Transverse colon (tissue), 4 donors: ENCODE data around the gene SNED1. TPM values are rescaled to one million over a fixed set of nuclear protein-coding genes. Genes with fewer than 3 reads are reported as not detected.

ENCODE experiments used
- DNase-seq: peaks from one replicate; pipeline ENCODE4 v3.0.0-alpha.2; 2019
- H3K27ac ChIP-seq, 4 donors: fragments of 200-600 bp; sonication (generic); 2 replicates each; pipeline ENCODE4 v1.5.1; 2016 to 2018; ENCODE audit warnings: inconsistent platforms in 4 of 4
- H3K27me3 ChIP-seq: fragments of 200-600 bp; sonication (generic); 2 replicates; pipeline ENCODE4 v1.5.1; 2017; ENCODE audit warnings: inconsistent platforms
- H3K36me3 ChIP-seq, 4 donors: fragments of 200-600 bp; sonication (generic); 2 replicates each; pipeline ENCODE4 v1.5.1; 2017 to 2019; ENCODE audit warnings: inconsistent platforms in 4 of 4
- H3K4me1 ChIP-seq, 4 donors: fragments of 200-600 bp; sonication (generic); 2 replicates each; pipeline ENCODE4 v1.5.1; 2017 to 2020; ENCODE audit warnings: inconsistent platforms in 4 of 4
- H3K4me3 ChIP-seq, 4 donors: fragments of 200-600 bp; sonication (generic); 1 replicate in 1 of 4; 2 replicates in 3 of 4; pipeline versions ENCODE4 v1.5.1 to v1.6.1; 2017 to 2019; ENCODE audit warnings: inconsistent platforms in 4 of 4
- H3K9me3 ChIP-seq, 2 donors: fragments of 200-600 bp; sonication (generic); 2 replicates each; pipeline ENCODE4 v1.5.1; 2017 to 2019; ENCODE audit warnings: inconsistent platforms in 2 of 2
- EP300 ChIP-seq: sonication (generic); formaldehyde crosslinking; IDR thresholded peaks from one replicate; pipeline ENCODE4 v1.6.1; 2017; ENCODE audit warnings: antibody characterized with exemption, low read depth
- POLR2A ChIP-seq: fragments of 450-650 bp; IDR thresholded peaks from one replicate; pipeline ENCODE4 v1.6.1; 2016; ENCODE audit warnings: antibody characterized with exemption, mild to moderate bottlenecking, moderate library complexity
- POLR2AphosphoS5 ChIP-seq, 3 donors: sonication (generic); formaldehyde crosslinking; IDR thresholded peaks; one replicate each; pipeline ENCODE4 v1.6.1; 2016; ENCODE audit warnings: antibody characterized with exemption in 3 of 3
- WGBS, 2 donors: methylation state at CpG; one replicate each; pipeline ENCODE4 v1.1.5; 2018; ENCODE audit warnings: low coverage in 1 of 2; 5-methylcytosine and 5-hydroxymethylcytosine counted together
- in situ Hi-C, 4 donors: fragments of 200-750 bp; cut with MboI; loops; one replicate each; pipeline versions ENCODE4 v1.15.0 to v1.15.1; 2017; ENCODE audit warnings: low sequenced_read_pairs in 3 of 4, low pct_ligation_motif_present in 1 of 4, low pct_unique_long_range_greater_than_20kb in 1 of 4
- intact Hi-C: fragments of 100-400 bp; cut with DNase I; formaldehyde crosslinking; loops from one replicate; pipeline ENCODE4 v1.15.1; 2023; ENCODE audit warnings: low total_unique reads
- total RNA-seq, 4 donors: library from RNA; depleted of rRNA; stranded (reverse); fragments of >200 nt; gene quantifications; one replicate each; pipeline ENCODE4 v1.1.0, GENCODE V29; 2016
- TF ChIP-seq, protein P1 (sequence below), 5 experiments: fragments of 200-600 bp in 3 of 5; fragments of 450-650 bp in 2 of 5; sonication (generic) in 3 of 5; IDR thresholded peaks; 1 replicate in 2 of 5; 2 replicates in 3 of 5; pipeline ENCODE4 v1.5.1; 2016 to 2017; ENCODE audit warnings: antibody characterized with exemption in 5 of 5, inconsistent platforms in 3 of 5, mild to moderate bottlenecking in 2 of 5, moderate library complexity in 1 of 5

The SNED1 gene
- total RNA-seq, 4 donors from 2014 or later, result 8.2 to 65.5 (median 30.0) TPM

DNA sequence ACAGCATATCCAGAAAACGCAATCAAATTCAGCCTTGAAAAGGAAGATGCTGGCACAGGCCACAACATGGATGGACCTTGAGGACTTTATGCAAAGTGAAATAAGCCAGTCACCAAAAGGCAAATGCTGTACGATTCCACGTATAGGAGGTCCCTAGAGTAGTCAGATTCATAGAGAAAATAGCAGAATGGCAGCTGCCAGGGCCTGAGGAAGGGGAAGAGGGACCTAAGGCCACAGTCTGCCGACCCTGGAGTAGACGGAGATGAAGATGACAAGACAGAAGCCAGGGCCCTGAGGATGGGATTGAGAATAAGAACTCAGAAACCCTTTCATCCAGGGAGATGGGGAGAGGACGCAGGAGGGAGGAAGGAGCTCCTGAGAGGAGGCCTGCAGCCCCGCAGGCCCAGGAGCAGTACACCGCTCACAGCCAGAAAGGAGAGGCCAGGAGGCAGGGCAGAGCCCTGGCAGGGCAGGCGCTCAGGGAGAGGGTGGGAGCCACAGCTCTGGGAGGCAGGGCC is 111.7 kb downstream of the SNED1 start:
- Histone ChIP-seq H3K4me3 (no peak overlapping the region), H3K36me3 (no peaks in the 10 kb centered on the region), H3K4me1 (no peaks in the 10 kb centered on the region), H3K27me3 (no peaks in the 10 kb centered on the region), H3K9me3 (no peaks in the 10 kb centered on the region), H3K27ac (peak overlapping the region in 2 of 4 donors; percentile 9 to 41)
- DNase-seq, result no peak
- 80 to 100% methylated on average over 1 to 9 of the region's 9 CpGs for WGBS, 2 donors
- no peak for TF ChIP-seq EP300
- no peak for TF ChIP-seq POLR2AphosphoS5 (IDR thresholded peaks at IDR 0.05)
- TF ChIP-seq, protein P1, sequence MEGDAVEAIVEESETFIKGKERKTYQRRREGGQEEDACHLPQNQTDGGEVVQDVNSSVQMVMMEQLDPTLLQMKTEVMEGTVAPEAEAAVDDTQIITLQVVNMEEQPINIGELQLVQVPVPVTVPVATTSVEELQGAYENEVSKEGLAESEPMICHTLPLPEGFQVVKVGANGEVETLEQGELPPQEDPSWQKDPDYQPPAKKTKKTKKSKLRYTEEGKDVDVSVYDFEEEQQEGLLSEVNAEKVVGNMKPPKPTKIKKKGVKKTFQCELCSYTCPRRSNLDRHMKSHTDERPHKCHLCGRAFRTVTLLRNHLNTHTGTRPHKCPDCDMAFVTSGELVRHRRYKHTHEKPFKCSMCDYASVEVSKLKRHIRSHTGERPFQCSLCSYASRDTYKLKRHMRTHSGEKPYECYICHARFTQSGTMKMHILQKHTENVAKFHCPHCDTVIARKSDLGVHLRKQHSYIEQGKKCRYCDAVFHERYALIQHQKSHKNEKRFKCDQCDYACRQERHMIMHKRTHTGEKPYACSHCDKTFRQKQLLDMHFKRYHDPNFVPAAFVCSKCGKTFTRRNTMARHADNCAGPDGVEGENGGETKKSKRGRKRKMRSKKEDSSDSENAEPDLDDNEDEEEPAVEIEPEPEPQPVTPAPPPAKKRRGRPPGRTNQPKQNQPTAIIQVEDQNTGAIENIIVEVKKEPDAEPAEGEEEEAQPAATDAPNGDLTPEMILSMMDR (IDR thresholded peaks at IDR 0.05), result no peak
- TF ChIP-seq POLR2A, result no peak
- intact Hi-C loops (no loop called here), in situ Hi-C loops (no loop called here)

DNA sequence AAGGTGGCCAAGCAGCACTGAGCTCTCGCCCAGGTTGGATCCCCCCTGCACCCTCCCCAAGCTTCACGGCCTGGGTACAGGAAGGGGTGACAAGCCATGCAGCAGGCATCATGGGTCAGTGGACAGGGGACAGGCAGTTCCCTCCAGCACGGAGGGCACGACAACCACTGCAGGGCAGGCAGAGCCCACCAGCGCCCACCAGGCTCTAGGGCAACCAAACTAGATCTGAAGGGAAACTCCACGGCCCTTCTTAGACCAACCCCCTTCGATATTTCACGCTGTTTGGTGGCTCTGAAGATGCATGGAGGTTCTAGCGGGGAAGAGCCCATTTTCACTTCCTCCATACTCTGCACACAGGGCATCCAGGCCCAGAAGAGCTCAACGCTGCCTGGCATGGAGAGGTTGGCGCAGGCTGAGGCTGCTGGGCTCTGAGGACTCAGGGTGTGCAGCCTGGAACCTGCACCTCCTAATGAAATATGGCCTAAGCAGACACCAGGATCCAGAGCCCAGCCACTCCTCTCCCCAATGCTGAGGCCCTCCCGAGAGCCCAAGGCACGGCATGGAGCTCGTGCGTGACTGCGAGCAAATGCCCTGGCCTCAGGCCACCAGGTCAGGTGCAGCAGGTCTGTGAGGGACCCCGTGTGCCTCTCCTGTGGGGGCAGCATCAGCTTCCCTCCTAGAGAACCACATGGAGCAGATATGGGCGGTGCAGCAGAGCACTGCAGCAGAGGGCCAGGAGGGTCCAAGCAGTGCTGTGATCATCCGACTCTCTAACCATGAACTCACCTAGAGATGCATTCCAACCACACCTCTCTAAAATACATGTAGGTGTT is 112.4 kb downstream of the SNED1 start:
- H3K27me3 ChIP-seq, result no peaks in the 10 kb centered on the region
- intact Hi-C loops (no loop called here), in situ Hi-C loops (no loop called here)
- no peaks in the 10 kb centered on the region for H3K4me1 ChIP-seq
- H3K27ac ChIP-seq, result peak overlapping the region in 2 of 4 donors; percentile 9 to 41
- H3K9me3 ChIP-seq, result no peaks in the 10 kb centered on the region
- 74% methylated on average over 18 of the region's 19 CpGs; no CpG with 5 or more reads in 1 of the 2 donors for WGBS, 2 donors
- DNase-seq, result no peak
- no peak overlapping the region for H3K4me3 ChIP-seq
- TF ChIP-seq POLR2A, result no peak
- TF ChIP-seq POLR2AphosphoS5 (IDR thresholded peaks at IDR 0.05), result no peak
- no peak for TF ChIP-seq EP300
- TF ChIP-seq, protein P1 (IDR thresholded peaks at IDR 0.05), result no peak
- H3K36me3 ChIP-seq, result no peaks in the 10 kb centered on the region

DNA sequence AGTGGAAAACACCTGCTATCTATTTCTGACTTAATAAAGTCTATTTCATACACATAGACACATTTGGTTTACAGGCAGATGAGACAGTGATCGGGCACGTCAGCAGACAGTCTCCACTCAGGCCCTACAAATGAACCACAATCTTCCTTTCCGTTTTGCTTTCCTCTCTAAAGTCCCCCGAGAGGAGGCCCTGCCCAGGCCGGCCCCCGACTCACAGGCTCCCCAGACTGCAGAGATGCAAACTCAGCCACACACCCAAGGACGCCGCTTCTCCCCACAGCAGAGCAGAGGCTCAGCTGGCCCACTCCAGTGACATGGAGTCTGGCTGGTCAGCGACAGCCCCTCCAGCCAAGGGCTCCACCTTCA is 113.0 kb downstream of the SNED1 start:
- Histone ChIP-seq H3K4me1 (no peaks in the 10 kb centered on the region), H3K4me3 (no peak overlapping the region), H3K27me3 (no peaks in the 10 kb centered on the region), H3K9me3 (no peaks in the 10 kb centered on the region), H3K36me3 (no peaks in the 10 kb centered on the region), H3K27ac (no peak overlapping the region)
- no peak for DNase-seq
- in situ Hi-C loops (no loop called here), intact Hi-C loops (no loop called here)
- WGBS, 2 donors, result 67 to 80% methylated on average over 1 to 9 of the region's 9 CpGs
- TF ChIP-seq, protein P1 (IDR thresholded peaks at IDR 0.05), result no peak
- TF ChIP-seq EP300 (no peak), POLR2A (no peak), POLR2AphosphoS5 (IDR thresholded peaks at IDR 0.05) (no peak)

DNA sequence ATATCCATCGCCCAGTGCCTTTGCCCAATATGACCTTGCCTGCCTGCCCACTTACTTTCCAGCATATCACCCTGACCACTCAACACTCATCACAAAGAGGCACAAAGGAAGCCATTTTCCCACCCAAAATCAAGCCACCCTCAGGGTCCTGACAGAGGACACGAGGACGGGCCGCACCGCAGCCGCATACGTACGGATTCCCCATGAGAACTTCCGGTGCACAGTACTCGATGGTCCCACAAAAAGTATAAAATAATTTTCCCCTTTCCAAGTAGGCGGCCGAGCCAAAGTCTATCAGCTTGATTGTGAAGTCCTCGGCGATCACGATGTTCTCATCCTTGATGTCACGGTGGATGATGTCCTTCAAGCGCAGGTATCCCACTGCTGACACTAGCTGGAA is 113.6 kb downstream of the SNED1 start:
- H3K27ac ChIP-seq, result no peak overlapping the region
- intact Hi-C loops, result no loop called here
- no peak overlapping the region for H3K4me3 ChIP-seq
- 92% methylated on average over 13 to 17 of the region's 17 CpGs for WGBS, 2 donors
- no peaks in the 10 kb centered on the region for H3K27me3 ChIP-seq
- H3K9me3 ChIP-seq, result no peaks in the 10 kb centered on the region
- no peak for TF ChIP-seq POLR2A
- TF ChIP-seq EP300, result no peak
- TF ChIP-seq, protein P1 (IDR thresholded peaks at IDR 0.05), result no peak
- no peak for TF ChIP-seq POLR2AphosphoS5 (IDR thresholded peaks at IDR 0.05)
- no peaks in the 10 kb centered on the region for H3K36me3 ChIP-seq
- no peaks in the 10 kb centered on the region for H3K4me1 ChIP-seq
- no peak for DNase-seq
- in situ Hi-C loops, result no loop called here
